ENCODE measurements around the gene LPIN1.

LPIN1 gene

DNA sequence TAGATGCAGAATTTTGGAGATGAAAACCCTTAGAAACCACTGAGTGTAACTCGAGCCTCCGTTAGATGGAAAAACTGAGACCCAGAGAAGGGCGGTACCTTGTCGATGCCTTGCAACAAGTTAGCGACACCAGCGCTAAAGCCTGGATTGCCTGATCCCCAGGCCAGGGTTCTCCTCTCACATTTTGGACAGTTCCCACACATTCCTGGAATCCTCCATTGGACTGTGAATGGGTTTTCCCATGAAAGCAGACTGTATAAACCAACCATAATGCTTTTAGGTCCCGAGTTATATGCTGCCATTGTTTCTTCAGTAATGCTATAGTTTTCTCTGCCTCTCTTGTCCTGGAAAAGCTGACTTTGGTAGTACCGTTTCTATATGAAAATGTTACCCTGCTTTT lies 37.1 kb upstream of the LPIN1 start:
- in situ Hi-C loops (cut with HindIII; ENCODE audit: low sequenced_read_pairs), result no loop called here

DNA sequence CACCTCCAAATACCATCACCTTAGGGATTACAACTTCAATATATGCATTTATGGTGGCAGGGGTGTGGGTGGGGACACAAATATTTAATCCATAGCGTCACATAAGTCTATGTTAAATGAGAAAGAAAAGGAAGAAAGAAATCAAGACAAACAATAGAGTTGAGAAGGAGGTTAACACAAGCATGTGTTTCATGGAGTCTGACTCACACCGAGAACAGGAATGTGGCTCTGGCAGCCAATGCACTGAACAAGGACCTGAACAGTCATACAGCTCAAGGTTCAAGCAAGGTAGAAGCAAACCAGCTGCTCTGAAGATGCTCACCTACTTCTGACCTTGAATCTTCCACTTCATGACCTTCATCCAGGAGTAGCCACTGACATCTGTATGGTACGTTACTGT lies 36.2 kb upstream of the LPIN1 start:
- TF ChIP-seq, protein P1, sequence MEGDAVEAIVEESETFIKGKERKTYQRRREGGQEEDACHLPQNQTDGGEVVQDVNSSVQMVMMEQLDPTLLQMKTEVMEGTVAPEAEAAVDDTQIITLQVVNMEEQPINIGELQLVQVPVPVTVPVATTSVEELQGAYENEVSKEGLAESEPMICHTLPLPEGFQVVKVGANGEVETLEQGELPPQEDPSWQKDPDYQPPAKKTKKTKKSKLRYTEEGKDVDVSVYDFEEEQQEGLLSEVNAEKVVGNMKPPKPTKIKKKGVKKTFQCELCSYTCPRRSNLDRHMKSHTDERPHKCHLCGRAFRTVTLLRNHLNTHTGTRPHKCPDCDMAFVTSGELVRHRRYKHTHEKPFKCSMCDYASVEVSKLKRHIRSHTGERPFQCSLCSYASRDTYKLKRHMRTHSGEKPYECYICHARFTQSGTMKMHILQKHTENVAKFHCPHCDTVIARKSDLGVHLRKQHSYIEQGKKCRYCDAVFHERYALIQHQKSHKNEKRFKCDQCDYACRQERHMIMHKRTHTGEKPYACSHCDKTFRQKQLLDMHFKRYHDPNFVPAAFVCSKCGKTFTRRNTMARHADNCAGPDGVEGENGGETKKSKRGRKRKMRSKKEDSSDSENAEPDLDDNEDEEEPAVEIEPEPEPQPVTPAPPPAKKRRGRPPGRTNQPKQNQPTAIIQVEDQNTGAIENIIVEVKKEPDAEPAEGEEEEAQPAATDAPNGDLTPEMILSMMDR (IDR thresholded peaks at IDR 0.05; ENCODE audit: low read depth, low read length), result no peak
- no peak overlapping the region for H3K4me3 ChIP-seq (ENCODE audit: low read depth, low read length)
- in situ Hi-C loops (cut with HindIII; ENCODE audit: low sequenced_read_pairs), result no loop called here
- peak; percentile 85 for DNase-seq (ENCODE audit: low read depth, low spot score)

More for the DNA sequence above, 37.1 kb upstream of the LPIN1 start:
- H3K4me3 ChIP-seq (ENCODE audit: low read depth, low read length), result no peak overlapping the region
- no peak for DNase-seq (ENCODE audit: low read depth, low spot score)
- TF ChIP-seq, protein P1 (IDR thresholded peaks at IDR 0.05; ENCODE audit: low read depth, low read length), result no peak

DNA sequence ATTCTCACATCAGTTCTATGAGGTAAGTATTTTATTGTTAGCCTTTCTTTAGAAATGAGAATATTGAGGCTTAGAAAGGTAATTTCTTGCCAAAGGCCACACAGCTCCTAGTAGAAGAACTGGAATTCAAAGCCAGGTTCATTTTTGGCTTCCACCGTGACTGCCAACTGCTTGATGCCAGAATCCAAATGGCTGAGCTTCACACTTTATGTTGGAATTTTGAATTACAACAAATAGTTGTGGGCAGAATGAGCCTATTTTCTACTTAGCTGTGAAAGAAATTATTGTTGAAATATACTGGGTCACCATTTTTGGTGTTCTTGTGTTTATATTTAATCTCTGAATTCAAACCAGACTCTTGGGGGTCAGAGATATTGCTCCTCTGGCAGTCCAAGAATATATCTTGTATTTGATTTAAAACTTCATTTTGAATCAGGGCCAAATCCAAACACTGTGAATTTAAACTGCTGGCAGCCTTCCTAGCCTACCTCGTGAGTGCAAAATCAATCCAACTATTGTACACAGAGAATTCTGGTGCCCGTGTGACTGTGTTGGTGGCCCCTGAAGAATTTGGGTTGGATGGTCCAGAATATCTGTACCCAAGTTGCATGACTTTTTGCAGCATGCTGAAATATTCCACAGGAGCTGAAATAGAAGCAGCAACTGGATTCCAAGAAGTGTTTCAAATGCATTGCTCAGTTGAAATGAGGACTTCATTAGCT lies 35.6 kb upstream of the LPIN1 start:
- DNase-seq (ENCODE audit: low read depth, low spot score), result no peak
- TF ChIP-seq, protein P1 (IDR thresholded peaks at IDR 0.05; ENCODE audit: low read depth, low read length), result no peak
- H3K4me3 ChIP-seq (ENCODE audit: low read depth, low read length), result no peak overlapping the region
- in situ Hi-C loops (cut with HindIII; ENCODE audit: low sequenced_read_pairs), result no loop called here

GRCh38 chr2:11711354-11711716 lies 35.1 kb upstream of the LPIN1 start:
- DNase-seq (ENCODE audit: low read depth, low spot score), result no peak
- TF ChIP-seq, protein P1 (IDR thresholded peaks at IDR 0.05; ENCODE audit: low read depth, low read length), result no peak
- no peak overlapping the region for H3K4me3 ChIP-seq (ENCODE audit: low read depth, low read length)
- in situ Hi-C loops (cut with HindIII; ENCODE audit: low sequenced_read_pairs), result no loop called here

DNA sequence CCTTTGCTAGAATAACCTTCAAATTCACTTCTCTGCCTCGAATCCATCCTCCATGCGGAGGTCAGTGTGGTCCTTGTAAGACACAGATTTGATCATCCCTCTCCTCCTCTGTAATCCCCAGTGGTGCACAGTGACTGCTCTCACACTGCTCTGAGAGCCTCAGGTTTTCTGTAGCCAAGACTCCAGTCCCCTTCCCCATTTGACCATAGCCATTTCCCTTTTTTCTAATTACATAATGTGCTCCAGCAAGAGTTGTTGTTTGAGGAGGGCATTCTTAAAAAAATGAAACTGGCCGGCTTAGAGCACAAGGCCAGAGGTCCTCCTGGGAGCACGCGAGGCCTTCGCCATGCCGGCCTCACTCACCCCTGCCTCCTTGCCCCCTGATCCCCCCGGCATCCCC lies 34.7 kb upstream of the LPIN1 start:
- DNase-seq (ENCODE audit: low read depth, low spot score), result no peak
- no peak overlapping the region for H3K4me3 ChIP-seq (ENCODE audit: low read depth, low read length)
- in situ Hi-C loops (cut with HindIII; ENCODE audit: low sequenced_read_pairs), result no loop called here
- TF ChIP-seq, protein P1 (IDR thresholded peaks at IDR 0.05; ENCODE audit: low read depth, low read length), result no peak

DNA sequence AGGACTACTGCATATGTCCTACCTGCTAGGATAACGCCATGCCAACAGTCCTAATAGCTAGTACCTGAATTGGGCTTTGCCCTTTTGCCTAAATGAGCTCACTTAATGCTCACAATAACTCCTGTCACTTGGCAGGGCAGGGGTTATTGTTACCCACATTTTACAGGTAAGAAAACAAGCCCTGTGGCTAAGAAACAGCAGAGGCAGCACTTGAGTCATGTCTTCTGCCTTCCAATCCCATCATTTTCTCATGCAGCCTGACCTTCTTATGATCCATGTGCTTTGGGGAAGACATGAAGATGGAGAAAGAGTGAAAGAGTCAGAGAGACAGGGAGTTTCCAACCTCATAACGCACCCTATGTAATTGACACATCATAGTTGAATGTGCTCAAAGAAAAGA lies 33.6 kb upstream of the LPIN1 start:
- TF ChIP-seq, protein P1 (IDR thresholded peaks at IDR 0.05; ENCODE audit: low read depth, low read length), result no peak
- no peak overlapping the region for H3K4me3 ChIP-seq (ENCODE audit: low read depth, low read length)
- DNase-seq (ENCODE audit: low read depth, low spot score), result no peak
- in situ Hi-C loops (cut with HindIII; ENCODE audit: low sequenced_read_pairs), result no loop called here

All from astrocyte of the spinal cord (primary cell).